SK-N-MC (cell line): Measurements from ENCODE around the gene VPS33A.

ENCODE experiments used
- EZH2 ChIP-seq: fragments of 200-600 bp; sonication (generic); IDR thresholded peaks from one replicate; pipeline ENCODE4 v1.6.1; 2017; ENCODE audit warnings: antibody characterized with exemption
- FOXP2 ChIP-seq: optimal IDR thresholded peaks from 2 replicates; pipeline ENCODE3; 2011; ENCODE audit warnings: mild to moderate bottlenecking, moderate library complexity; ENCODE audit not compliant: insufficient read depth; ENCODE audit errors: extremely low read length, control extremely low read depth
- POLR2AphosphoS5 ChIP-seq: IDR thresholded peaks from 2 replicates; pipeline ENCODE4 v1.6.1; 2012; ENCODE audit warnings: mild to moderate bottlenecking, low read depth, low read length, borderline replicate concordance

DNA sequence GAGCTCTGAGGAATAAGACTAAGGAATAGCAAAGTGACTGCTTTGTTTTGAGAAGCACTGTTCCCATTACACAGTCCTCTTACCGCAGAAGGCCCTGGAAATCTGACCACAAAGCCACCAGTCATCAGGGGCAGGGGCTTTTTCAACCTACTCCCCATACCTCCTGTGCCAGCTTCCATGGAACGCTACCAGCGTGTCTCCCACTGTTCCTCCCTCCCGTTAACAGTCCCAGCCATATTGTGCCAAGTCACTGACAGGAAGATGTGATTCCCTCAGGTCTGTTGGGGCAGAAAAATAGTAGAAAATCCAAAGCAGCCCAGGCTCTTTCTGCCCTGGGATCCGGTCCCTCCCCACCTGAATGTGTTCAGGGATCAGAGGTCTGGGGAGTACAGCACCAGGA, 46.6 kb upstream of the VPS33A start:
- TF ChIP-seq EZH2 (no peak), POLR2AphosphoS5 (no peak), FOXP2 (no peak)
